OCI-LY7 (cell line): ENCODE measurements around the gene HSD11B1L. TPM values are rescaled to one million over a fixed set of nuclear protein-coding genes. Genes with fewer than 3 reads are reported as not detected.

ENCODE experiments used
- BruUV-seq: library from RNA; stranded (reverse); fragments of 400-500 nt; replicated peaks from 2 replicates; lab custom pipeline; 2021; lab: Mats Ljungman, UMichigan
- CTCF ChIA-PET: fragments of 300-600 bp; sonication (Branson Sonifier 250); formaldehyde crosslinking; loops from one replicate; lab custom pipeline; 2022; ENCODE audit warnings: antibody characterized with exemption; ENCODE audit not compliant: unreplicated experiment; lab: Charles Lee
- POLR2A ChIA-PET: fragments of 300-600 bp; sonication (Branson Sonifier 250); formaldehyde crosslinking; loops from one replicate; lab custom pipeline; 2022; ENCODE audit warnings: antibody characterized with exemption; lab: Charles Lee
- DNase-seq: peaks from one replicate; pipeline ENCODE4 v3.0.0-alpha.2; 2015; ENCODE audit warnings: low spot score
- H2AFZ ChIP-seq: fragments of 200-600 bp; sonication (generic), shearing (Covaris generic); 2 replicates; pipeline ENCODE4 v1.6.1; 2014; ENCODE audit warnings: mild to moderate bottlenecking, antibody characterized with exemption, low read length, moderate library complexity
- H3K27ac ChIP-seq: fragments of 200-600 bp; sonication (generic); 2 replicates; pipeline ENCODE4 v1.5.1; 2014; ENCODE audit warnings: mixed run types, low read depth, mild to moderate bottlenecking, moderate library complexity, low read length, inconsistent platforms; ENCODE audit not compliant: poor library complexity, severe bottlenecking
- H3K36me3 ChIP-seq: fragments of 200-600 bp; sonication (generic); 2 replicates; pipeline ENCODE4 v1.6.1; 2014; ENCODE audit warnings: mild to moderate bottlenecking, antibody characterized with exemption, low read length, moderate library complexity, mixed read lengths; ENCODE audit not compliant: insufficient read depth
- H3K4me1 ChIP-seq: fragments of 200-600 bp; sonication (generic); 2 replicates; pipeline ENCODE4 v1.5.1; 2014; ENCODE audit warnings: mild to moderate bottlenecking, low read length; ENCODE audit not compliant: insufficient read depth, poor library complexity, severe bottlenecking
- H3K4me2 ChIP-seq: fragments of 200-600 bp; sonication (generic); 2 replicates; pipeline ENCODE4 v1.6.1; 2014; ENCODE audit warnings: mild to moderate bottlenecking, low read length
- H3K4me3 ChIP-seq: fragments of 200-600 bp; sonication (generic); 2 replicates; pipeline ENCODE4 v1.5.1; 2014; ENCODE audit warnings: mild to moderate bottlenecking, low read depth, low read length; ENCODE audit not compliant: poor library complexity, severe bottlenecking
- H3K79me2 ChIP-seq: fragments of 200-600 bp; sonication (generic); 2 replicates; pipeline ENCODE4 v1.6.1; 2016; ENCODE audit warnings: low read depth, mild to moderate bottlenecking, low read length, moderate library complexity, mixed read lengths; ENCODE audit not compliant: insufficient read depth
- H3K9me2 ChIP-seq: fragments of 200-600 bp; sonication (generic); 2 replicates; pipeline ENCODE4 v1.6.1; 2016; ENCODE audit warnings: mild to moderate bottlenecking, low read length, mixed read lengths; ENCODE audit not compliant: insufficient read depth
- H3K9me3 ChIP-seq: fragments of 200-600 bp; sonication (generic); 2 replicates; pipeline ENCODE4 v1.6.1; 2014; ENCODE audit warnings: mild to moderate bottlenecking, mixed run types, low read length, mixed read lengths
- H4K20me1 ChIP-seq: fragments of 200-600 bp; sonication (generic); 2 replicates; pipeline ENCODE4 v1.6.1; 2014; ENCODE audit warnings: mild to moderate bottlenecking, antibody characterized with exemption, low read length, moderate library complexity, mixed read lengths; ENCODE audit not compliant: insufficient read depth
- CTCF ChIP-seq: fragments of 200-600 bp; sonication (generic); conservative IDR thresholded peaks from 2 replicates; pipeline ENCODE4 v1.5.1; 2014; ENCODE audit warnings: mild to moderate bottlenecking, antibody characterized with exemption, low read length, moderate library complexity, mixed read lengths
- EZH2phosphoT487 ChIP-seq: fragments of 200-600 bp; sonication (generic); IDR thresholded peaks from 2 replicates; pipeline ENCODE4 v1.6.1; 2018; ENCODE audit warnings: low read depth, borderline replicate concordance, mild to moderate bottlenecking, mixed run types, antibody characterized with exemption, low read length, moderate library complexity, mixed read lengths
- intact Hi-C: fragments of 100-400 bp; cut with micrococcal nuclease; formaldehyde crosslinking; loops from one replicate; pipeline ENCODE4 v1.10.0; 2022; ENCODE audit not compliant: unreplicated experiment
- total RNA-seq, 2 experiments: library from RNA; depleted of rRNA in 1 of 2; stranded (reverse); fragments of >200 nt in 1 of 2; shearing (Covaris generic) in 1 of 2; gene quantifications; 2 replicates each; pipeline ENCODE4 v1.2.3, GENCODE V29; 2014 to 2022

The HSD11B1L gene
- total RNA-seq, 2 experiments from 2014 or later, result 4.6 to 4.9 TPM

GRCh38 chr19:5690125-5690954 is 9.5 kb downstream of the HSD11B1L start, which contains the start of gene RPL36:
Gene RPL36, plus strand, starts transcription at chr19:5690295. Its CDS starts 213 bp downstream, at chr19:5690508.
- H3K36me3 ChIP-seq, result peaks cover 52% of the 10 kb centered on the region
- H3K4me1 ChIP-seq, result peaks cover 18% of the 10 kb centered on the region
- POLR2A ChIA-PET, result interaction anchor here (1.0 to 1.5 kb wide), 3 partner anchors 15 to 68 kb away, joined by 4 to 6 read pairs (median 4); partner anchors contain the start of gene SAFB2
- H3K79me2 ChIP-seq, result peaks cover 37% of the 10 kb centered on the region
- CTCF ChIA-PET, result no interaction called here
- peak; percentile 97 for DNase-seq
- H3K9me3 ChIP-seq, result no peaks in the 10 kb centered on the region
- TF ChIP-seq EZH2phosphoT487, result no peak
- TF ChIP-seq CTCF, result peak; percentile 85
- H3K4me2 ChIP-seq, result peak within 1 kb of the TSS; percentile 83
- no TSS peak for BruUV-seq
- H3K27ac ChIP-seq, result peak within 1 kb of the TSS; percentile 73
- intact Hi-C loops, result loop anchor here (2.0 kb wide), 2 partner anchors 68 to 100 kb away; partner anchors contain the start of genes DUS3L, SAFB and SAFB2
- no peaks in the 10 kb centered on the region for H3K9me2 ChIP-seq
- 0 out of 2 replicates have a peak, but pooled peaks cover 6% of the 10 kb centered on the region for H4K20me1 ChIP-seq
- peak within 1 kb of the TSS; percentile 88 for H3K4me3 ChIP-seq
- H2AFZ ChIP-seq, result no peak within 1 kb of the TSS

GRCh38 chr19:5690955-5691821 is 10.4 kb downstream of the HSD11B1L start:
- TF ChIP-seq CTCF (no peak), EZH2phosphoT487 (no peak)
- H3K4me1 ChIP-seq, result peaks cover 13% of the 10 kb centered on the region
- H3K9me3 ChIP-seq, result no peaks in the 10 kb centered on the region
- H3K4me2 ChIP-seq, result peak overlapping the region; percentile 83
- H4K20me1 ChIP-seq, result 0 out of 2 replicates have a peak, but pooled peaks cover 6% of the 10 kb centered on the region
- DNase-seq, result peak; percentile 54
- peaks cover 60% of the 10 kb centered on the region for H3K36me3 ChIP-seq
- ChIA-PET POLR2A (interaction anchor here (0.6 kb wide), 1 partner anchor 101 kb away, joined by 3 read pairs; no protein-coding TSS in a partner anchor), CTCF (no interaction called here)
- H3K27ac ChIP-seq, result peak overlapping the region; percentile 73
- H2AFZ ChIP-seq, result no peak overlapping the region
- H3K79me2 ChIP-seq, result peaks cover 37% of the 10 kb centered on the region
- H3K4me3 ChIP-seq, result peak overlapping the region; percentile 88
- TSS peak; percentile 87 for BruUV-seq
- intact Hi-C loops, result loop anchor here (1.0 to 2.0 kb wide), 3 partner anchors 29 to 100 kb away; partner anchors contain the start of genes CATSPERD, DUS3L, LONP1 and SAFB
- H3K9me2 ChIP-seq, result no peaks in the 10 kb centered on the region
